Body of pancreas (tissue), 4 donors: ENCODE measurements around the gene NAALAD2. TPM values are rescaled to one million over a fixed set of nuclear protein-coding genes. Genes with fewer than 3 reads are reported as not detected.

Source experiments
- ATAC-seq: fragments of 150-250 bp; one replicate; pipeline ENCODE4 v1.9.1; 2016
- DNase-seq, 4 donors: peaks; one replicate each; pipeline ENCODE4 v3.0.0-alpha.2; 2019
- H3K27ac ChIP-seq, 4 donors: fragments of 200-600 bp; sonication (generic); 1 replicate in 3 of 4; 2 replicates in 1 of 4; pipeline versions ENCODE4 v1.5.1 to v1.6.1; 2016 to 2019; ENCODE audit warnings: mild to moderate bottlenecking in 1 of 4, mixed read lengths in 1 of 4, moderate library complexity in 1 of 4
- H3K27me3 ChIP-seq, 2 donors: fragments of 200-600 bp; sonication (generic); one replicate each; pipeline ENCODE4 v1.6.0; 2016; ENCODE audit warnings: mild to moderate bottlenecking in 1 of 2
- H3K36me3 ChIP-seq, 2 donors: fragments of 200-600 bp; sonication (generic); replicated peaks in 1 of 2; 2 replicates each; pipeline ENCODE4 v1.5.1; 2016; ENCODE audit warnings: low read depth in 2 of 2; ENCODE audit not compliant: insufficient read depth in 1 of 2
- H3K4me1 ChIP-seq: fragments of 200-600 bp; sonication (generic); one replicate; pipeline ENCODE4 v1.6.0; 2016
- H3K4me3 ChIP-seq, 2 donors: fragments of 200-600 bp; sonication (generic); 1 replicate in 1 of 2; 2 replicates in 1 of 2; pipeline ENCODE4 v1.5.1; 2016 to 2019
- H3K9me3 ChIP-seq, 3 donors: fragments of 200-600 bp; sonication (generic); 1 replicate in 2 of 3; 2 replicates in 1 of 3; pipeline ENCODE4 v1.5.1; 2016
- CTCF ChIP-seq, 7 experiments: fragments of 450-650 bp in 4 of 7; fragments of 200-600 bp in 3 of 7; sonication (generic) in 3 of 7; IDR thresholded peaks; one replicate each; pipeline ENCODE4 v1.5.1; 2016 to 2019; ENCODE audit warnings: antibody characterized with exemption in 7 of 7
- POLR2A ChIP-seq, 3 donors: fragments of 450-650 bp; IDR thresholded peaks; one replicate each; pipeline ENCODE4 v1.6.1; 2016; ENCODE audit warnings: antibody characterized with exemption in 3 of 3, mild to moderate bottlenecking in 2 of 3
- WGBS, 2 donors: methylation state at CpG; one replicate each; pipeline ENCODE4 v1.1.5; 2017; 5-methylcytosine and 5-hydroxymethylcytosine counted together
- intact Hi-C: fragments of 100-400 bp; cut with DNase I; formaldehyde crosslinking; loops from one replicate; pipeline ENCODE4 v1.15.1; 2023
- total RNA-seq, 2 donors: library from RNA; depleted of rRNA; stranded (reverse); fragments of >200 nt; gene quantifications; one replicate each; pipeline ENCODE4 v1.1.0, GENCODE V29; 2016

Gene NAALAD2
- total RNA-seq, 2 donors from 2014 or later: 1.6 TPM; not detected in 1

DNA sequence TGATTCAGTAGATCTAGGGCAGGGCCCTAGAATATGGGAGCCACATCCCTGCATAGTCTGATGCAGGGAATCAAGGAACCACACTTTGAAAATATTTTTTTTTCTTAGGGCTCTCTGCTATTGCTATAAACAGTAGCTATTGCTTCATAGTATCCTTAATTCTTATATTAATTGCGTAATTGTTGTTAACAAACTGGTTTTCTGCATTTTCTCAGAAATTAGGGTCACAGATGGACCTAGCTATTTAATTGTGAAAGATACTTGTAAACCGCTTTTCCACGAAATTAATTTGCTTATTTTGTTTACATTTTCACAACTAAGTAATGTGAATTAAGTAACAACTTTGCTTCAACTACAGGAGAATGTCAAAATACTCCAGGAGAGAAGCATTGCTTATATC is 34.1 kb downstream of the NAALAD2 start:
- ATAC-seq (no peak), DNase-seq (no peak)
- intact Hi-C loops: no loop called here
- TF ChIP-seq POLR2A (IDR thresholded peaks at IDR 0.05) (no peak), CTCF (IDR thresholded peaks at IDR 0.05) (no peak)
- H3K27me3 ChIP-seq: no peaks in the 10 kb centered on the region
- 61 to 74% methylated on average over 3 of the region's 3 CpGs for WGBS, 2 donors
- no peak overlapping the region for H3K4me3 ChIP-seq
- no peaks in the 10 kb centered on the region for H3K36me3 ChIP-seq
- H3K4me1 ChIP-seq: no peaks in the 10 kb centered on the region
- H3K9me3 ChIP-seq: no peaks in the 10 kb centered on the region
- H3K27ac ChIP-seq: no peak overlapping the region

GRCh38 chr11:90171359-90171758 is 36.9 kb downstream of the NAALAD2 start:
- Histone ChIP-seq H3K36me3 (no peaks in the 10 kb centered on the region), H3K27me3 (no peaks in the 10 kb centered on the region), H3K27ac (no peak overlapping the region), H3K4me1 (no peaks in the 10 kb centered on the region), H3K9me3 (no peaks in the 10 kb centered on the region), H3K4me3 (no peak overlapping the region)
- TF ChIP-seq POLR2A (IDR thresholded peaks at IDR 0.05) (no peak), CTCF (IDR thresholded peaks at IDR 0.05) (no peak)
- DNase-seq (no peak), ATAC-seq (no peak)
- intact Hi-C loops: no loop called here

GRCh38 chr11:90176069-90176468 is 41.6 kb downstream of the NAALAD2 start:
- Histone ChIP-seq H3K27ac (no peak overlapping the region), H3K27me3 (no peaks in the 10 kb centered on the region), H3K4me1 (no peaks in the 10 kb centered on the region), H3K9me3 (no peaks in the 10 kb centered on the region), H3K4me3 (no peak overlapping the region), H3K36me3 (no peaks in the 10 kb centered on the region)
- ATAC-seq: no peak
- intact Hi-C loops: no loop called here
- TF ChIP-seq CTCF (IDR thresholded peaks at IDR 0.05) (no peak), POLR2A (IDR thresholded peaks at IDR 0.05) (no peak)
- no peak for DNase-seq
- 73 to 85% methylated on average over 1 of the region's 1 CpG for WGBS, 2 donors

DNA sequence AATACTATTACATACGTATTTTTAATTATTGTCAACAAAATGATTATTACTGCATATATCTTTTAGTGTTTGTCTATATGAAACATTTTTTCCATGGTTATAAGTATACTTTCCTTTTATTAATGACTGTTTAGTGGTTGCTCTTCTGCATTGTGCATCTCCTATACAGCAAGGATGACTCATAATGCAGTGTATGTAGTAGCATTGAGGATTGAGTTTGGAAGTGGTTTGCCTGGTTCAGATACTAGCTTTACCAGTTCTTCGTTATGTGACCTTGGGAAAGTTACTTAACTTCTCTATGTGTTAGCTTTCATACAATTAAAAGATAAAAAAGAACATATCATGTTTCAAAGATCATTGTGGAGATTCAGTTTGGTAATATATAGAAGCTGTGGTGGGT is 44.3 kb downstream of the NAALAD2 start:
- TF ChIP-seq CTCF (IDR thresholded peaks at IDR 0.05): no peak
- TF ChIP-seq POLR2A (IDR thresholded peaks at IDR 0.05): no peak
- no peak for DNase-seq
- H3K27me3 ChIP-seq: no peaks in the 10 kb centered on the region
- intact Hi-C loops: no loop called here
- H3K4me1 ChIP-seq: no peaks in the 10 kb centered on the region
- H3K36me3 ChIP-seq: no peaks in the 10 kb centered on the region
- H3K27ac ChIP-seq: no peak overlapping the region
- WGBS, 2 donors: 60 to 61% methylated on average over 2 of the region's 2 CpGs
- no peak for ATAC-seq
- H3K9me3 ChIP-seq: no peaks in the 10 kb centered on the region
- no peak overlapping the region for H3K4me3 ChIP-seq

GRCh38 chr11:90179923-90180322 is 45.5 kb downstream of the NAALAD2 start:
- intact Hi-C loops: no loop called here
- DNase-seq (no peak), ATAC-seq (no peak)
- Histone ChIP-seq H3K36me3 (no peaks in the 10 kb centered on the region), H3K27me3 (no peaks in the 10 kb centered on the region), H3K27ac (no peak overlapping the region), H3K4me1 (no peaks in the 10 kb centered on the region), H3K9me3 (no peaks in the 10 kb centered on the region), H3K4me3 (no peak overlapping the region)
- no peak for TF ChIP-seq POLR2A (IDR thresholded peaks at IDR 0.05)
- TF ChIP-seq CTCF (IDR thresholded peaks at IDR 0.05): no peak
- 66 to 72% methylated on average over 2 of the region's 2 CpGs for WGBS, 2 donors
